Measurements from ENCODE around the gene COBL.

Gene COBL

DNA sequence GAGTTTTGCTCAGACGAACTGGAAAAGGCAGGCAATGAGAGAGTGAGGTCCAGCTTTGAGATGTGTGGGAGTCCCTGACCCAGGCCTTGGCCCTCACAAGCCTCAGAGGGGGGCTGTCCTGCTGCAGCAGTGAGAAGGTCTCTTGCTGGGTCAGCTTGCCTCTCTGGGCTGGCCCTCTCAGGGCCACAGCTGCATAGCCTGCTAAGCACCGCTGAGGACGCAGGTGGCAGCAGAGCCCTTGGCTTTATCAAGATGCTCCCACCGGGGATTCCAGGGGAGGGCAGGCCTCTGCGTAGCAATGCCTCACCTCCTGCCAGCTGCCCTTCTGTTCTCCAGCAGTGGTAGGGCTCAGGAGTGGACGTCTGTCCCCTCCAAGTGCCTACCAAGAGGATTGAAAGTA lies 128.7 kb downstream of the COBL start:
- TF ChIP-seq, protein P1, sequence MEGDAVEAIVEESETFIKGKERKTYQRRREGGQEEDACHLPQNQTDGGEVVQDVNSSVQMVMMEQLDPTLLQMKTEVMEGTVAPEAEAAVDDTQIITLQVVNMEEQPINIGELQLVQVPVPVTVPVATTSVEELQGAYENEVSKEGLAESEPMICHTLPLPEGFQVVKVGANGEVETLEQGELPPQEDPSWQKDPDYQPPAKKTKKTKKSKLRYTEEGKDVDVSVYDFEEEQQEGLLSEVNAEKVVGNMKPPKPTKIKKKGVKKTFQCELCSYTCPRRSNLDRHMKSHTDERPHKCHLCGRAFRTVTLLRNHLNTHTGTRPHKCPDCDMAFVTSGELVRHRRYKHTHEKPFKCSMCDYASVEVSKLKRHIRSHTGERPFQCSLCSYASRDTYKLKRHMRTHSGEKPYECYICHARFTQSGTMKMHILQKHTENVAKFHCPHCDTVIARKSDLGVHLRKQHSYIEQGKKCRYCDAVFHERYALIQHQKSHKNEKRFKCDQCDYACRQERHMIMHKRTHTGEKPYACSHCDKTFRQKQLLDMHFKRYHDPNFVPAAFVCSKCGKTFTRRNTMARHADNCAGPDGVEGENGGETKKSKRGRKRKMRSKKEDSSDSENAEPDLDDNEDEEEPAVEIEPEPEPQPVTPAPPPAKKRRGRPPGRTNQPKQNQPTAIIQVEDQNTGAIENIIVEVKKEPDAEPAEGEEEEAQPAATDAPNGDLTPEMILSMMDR (IDR thresholded peaks at IDR 0.05) = no peak

DNA sequence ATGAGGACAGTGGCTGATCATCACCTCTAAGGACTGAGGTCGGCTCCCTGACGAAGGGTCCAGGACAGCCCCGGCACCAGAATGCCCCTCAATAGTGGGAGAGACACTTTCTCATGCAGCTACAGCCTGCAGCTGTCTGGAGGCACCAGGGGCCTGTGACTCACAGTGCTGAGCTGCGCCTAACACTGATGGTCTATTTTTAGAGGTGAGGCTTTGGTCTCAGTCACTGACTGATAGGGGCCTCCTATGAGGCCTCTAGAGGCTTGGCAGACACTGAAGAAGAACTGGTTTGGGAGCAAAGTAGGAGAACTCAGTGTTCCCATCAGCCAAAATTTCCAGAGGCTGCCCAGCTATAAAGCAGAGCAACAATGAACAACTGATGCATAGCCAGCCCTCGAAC lies 130.1 kb downstream of the COBL start:
- TF ChIP-seq, protein P1 (IDR thresholded peaks at IDR 0.05) = no peak

DNA sequence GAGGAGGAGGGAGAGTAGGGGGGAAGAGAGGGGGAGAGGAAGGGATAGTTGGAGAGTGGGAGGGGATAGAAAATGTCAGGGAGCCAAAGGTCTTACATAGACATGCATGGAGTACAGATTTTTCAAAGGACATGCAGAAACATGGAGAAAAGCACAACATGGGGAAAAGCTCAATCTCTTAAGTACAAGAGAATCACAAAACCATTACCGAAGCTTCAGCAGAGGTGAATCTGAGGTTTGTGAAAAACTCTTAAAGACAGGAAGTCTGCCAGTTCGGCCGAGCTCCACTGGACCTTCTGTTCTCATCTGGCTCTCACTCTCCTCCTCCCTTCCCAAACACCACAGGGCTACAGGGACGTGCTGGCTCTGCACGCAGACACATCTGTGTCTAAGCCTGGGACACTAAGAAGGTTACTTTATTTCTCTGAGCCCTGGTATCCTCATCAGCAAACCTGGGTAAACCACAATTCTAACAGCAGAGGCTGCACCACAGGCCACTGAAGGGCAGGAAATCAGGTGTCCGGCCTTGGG lies 133.9 kb downstream of the COBL start:
- TF ChIP-seq, protein P1 (IDR thresholded peaks at IDR 0.05) = no peak

DNA sequence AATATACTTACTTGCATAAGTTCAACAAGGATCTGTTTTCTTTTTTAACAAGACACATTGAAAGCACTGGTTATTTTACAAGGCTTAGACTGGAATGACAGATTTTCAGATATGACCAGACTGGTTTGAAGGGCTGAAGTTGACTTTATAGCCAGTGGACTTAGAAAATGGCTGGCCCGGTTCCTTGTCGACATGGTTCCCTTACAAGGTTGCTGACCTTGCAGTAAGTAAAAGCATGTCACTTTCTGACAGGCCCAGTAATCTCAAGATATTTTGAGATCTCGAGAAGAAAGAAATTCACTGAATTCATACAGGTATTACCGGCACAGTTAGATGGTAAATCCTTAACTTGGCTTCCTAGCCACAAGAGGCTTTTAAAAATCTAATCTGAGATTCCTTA lies 136.5 kb downstream of the COBL start:
- TF ChIP-seq, protein P1 (IDR thresholded peaks at IDR 0.05) = no peak

DNA sequence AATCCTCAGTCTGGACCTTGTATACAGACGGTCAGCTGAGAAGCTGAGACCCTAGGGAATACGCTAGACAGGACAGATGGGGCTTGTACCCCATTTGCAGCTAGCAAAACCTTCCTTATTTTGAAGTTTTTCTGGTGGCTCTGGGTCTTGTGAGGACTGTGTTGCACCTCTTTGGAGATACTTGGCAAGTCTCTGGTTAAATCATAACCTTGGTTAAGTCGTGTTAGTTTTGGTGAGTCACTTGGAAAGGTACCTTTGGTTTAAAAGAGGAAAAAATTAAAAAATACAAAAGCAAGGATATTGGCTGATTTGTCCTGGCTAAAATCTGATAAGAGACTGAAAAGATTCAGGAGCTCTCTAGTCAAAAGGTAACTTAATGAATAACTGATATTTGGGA lies 140.6 kb downstream of the COBL start:
- TF ChIP-seq, protein P1 (IDR thresholded peaks at IDR 0.05) = no peak

DNA sequence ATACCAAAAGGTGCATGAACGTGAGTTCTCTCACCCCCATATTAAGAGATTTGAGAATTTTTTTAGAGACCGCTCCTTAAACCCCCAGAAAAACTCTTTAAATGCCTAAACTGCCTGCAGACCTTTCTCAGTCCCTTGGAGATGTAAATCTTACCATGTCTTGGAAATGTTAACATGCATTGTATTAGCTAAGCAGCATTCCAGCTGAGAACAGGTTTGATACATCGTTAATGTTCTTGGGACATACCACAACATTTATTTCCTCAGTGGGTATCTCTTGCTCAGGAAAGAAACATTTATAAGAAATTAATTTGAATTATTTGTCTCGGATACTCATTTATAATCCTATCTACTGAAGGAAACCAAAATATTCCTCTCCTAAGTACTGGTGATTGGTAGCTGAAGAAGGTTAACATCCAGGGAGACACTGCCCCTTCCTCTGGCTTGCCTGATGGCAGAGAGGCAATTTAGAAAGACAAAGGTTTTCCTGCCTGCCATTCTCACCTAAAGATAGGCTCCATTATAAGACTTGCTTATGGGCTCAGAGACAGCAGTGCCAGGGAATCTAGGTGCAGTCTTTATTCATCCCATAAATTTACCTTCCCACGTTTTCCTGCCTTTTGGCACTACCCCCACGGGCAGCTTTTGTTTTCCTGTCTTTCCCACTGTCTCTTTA lies 141.2 kb downstream of the COBL start:
- TF ChIP-seq, protein P1 (IDR thresholded peaks at IDR 0.05) = no peak

DNA sequence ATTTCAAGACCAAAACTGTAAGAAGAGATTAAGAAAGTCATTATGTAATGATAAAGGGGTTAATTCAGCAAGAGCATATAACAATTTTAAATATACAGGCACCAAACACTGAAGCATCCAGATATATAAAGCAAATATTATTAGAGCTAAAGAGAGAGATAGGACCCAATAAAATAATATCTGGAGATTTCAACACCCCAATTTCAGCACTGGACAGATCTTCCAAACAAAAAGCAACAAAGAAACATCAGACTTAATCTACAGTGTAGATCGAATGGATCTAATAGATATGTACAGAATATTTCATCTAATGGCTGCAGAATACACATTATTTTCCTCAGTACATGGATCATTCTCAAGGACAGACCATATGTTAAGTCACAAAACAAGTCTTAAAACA lies 151.3 kb downstream of the COBL start:
- TF ChIP-seq, protein P1 (IDR thresholded peaks at IDR 0.05) = no peak

Data from LNCAP (cell line).